ENCODE data around the gene EFNA4.

The EFNA4 gene

DNA sequence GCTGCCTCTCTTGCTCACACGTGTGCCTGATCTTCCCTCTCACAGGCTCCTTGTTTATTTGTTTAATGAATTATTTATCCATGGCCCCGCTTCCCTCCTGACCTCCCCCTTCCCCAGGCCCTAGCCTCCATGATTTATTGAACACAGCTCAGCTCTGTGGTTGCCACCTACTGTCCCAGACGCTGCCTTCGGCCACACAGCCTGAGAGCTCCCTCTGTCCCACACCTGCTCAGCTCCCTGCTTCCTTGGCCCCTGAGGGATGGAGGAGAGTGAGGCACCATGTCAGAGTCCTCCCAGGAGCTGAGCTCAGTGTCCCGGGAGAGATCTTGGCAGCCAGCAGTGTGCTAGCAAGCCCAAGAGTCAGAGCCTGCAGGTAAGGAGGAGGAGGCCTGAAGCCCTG is 12.0 kb downstream of the EFNA4 start:
- no peak for DNase-seq

DNA sequence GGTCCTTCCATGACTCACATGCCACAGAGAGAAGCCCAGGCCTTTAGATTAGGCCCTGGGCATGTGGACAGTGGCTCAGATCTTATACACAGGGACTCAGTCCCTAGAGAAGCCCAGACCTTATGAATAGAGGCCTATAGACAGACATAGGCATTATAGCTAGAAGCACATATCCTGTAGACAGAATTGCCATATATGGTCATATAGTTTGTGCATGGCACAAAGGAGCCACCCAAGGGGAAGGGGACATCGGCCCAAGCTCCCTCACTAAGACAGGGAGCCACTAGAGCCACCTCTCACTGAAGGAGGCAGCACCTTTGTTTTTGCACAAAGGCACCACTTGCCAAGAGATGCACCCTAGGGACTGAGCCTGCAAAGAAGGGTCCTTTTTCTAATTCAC is 12.8 kb downstream of the EFNA4 start:
- no peak for DNase-seq

DNA sequence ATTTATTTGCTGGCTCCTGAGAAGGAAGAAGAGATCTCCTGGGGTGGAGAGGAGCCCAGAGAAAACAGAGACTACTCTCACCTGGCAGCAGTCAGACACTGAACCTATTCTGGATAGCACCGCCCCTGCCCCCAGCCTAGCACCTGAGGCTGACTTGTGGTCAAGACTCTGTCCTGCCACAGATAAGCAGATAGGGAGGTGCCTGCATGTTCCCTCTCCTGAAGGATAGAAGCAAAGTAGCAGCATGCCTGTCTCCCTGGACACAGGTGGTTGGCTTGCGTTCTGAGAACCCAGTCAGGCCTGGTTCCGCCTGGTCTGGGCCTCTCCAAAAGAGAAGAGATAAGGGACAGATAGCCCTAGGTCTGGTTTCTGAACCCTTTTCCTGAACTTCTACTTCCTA is 13.8 kb downstream of the EFNA4 start:
- no peak for DNase-seq

DNA sequence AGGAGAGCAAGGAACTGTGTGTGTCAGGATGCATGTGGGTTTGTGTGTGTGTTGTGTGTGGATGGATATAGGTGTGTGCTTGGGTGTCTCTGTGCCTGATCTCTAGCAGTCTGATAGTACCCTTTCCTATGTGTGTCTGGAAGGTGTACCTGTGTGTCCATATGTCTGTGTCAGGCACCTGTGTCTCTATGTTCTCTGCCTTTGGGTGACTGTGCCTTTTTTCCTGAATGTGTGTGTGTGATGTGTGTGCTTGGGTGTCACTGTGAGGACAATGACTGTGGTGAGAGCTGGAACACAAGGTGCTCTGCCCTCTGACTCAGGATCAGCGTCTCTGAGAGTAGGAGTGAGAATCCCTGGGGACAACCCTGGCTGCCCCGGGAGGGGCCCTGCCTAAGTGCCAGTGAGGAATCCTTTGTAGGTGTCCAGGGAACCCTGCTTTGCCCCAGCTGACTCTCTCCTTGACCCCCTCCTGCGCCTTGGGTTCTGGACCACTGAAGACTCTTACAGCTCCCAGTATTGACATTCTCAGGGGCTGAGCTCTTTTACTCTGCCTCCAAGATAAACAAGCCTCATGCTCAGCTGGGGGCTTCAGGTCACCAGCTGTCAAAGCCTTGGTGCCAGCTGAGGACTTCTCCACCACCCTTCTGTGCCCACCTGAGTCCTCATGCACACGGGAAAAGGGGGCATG is 14.4 kb downstream of the EFNA4 start:
- DNase-seq, result no peak

DNA sequence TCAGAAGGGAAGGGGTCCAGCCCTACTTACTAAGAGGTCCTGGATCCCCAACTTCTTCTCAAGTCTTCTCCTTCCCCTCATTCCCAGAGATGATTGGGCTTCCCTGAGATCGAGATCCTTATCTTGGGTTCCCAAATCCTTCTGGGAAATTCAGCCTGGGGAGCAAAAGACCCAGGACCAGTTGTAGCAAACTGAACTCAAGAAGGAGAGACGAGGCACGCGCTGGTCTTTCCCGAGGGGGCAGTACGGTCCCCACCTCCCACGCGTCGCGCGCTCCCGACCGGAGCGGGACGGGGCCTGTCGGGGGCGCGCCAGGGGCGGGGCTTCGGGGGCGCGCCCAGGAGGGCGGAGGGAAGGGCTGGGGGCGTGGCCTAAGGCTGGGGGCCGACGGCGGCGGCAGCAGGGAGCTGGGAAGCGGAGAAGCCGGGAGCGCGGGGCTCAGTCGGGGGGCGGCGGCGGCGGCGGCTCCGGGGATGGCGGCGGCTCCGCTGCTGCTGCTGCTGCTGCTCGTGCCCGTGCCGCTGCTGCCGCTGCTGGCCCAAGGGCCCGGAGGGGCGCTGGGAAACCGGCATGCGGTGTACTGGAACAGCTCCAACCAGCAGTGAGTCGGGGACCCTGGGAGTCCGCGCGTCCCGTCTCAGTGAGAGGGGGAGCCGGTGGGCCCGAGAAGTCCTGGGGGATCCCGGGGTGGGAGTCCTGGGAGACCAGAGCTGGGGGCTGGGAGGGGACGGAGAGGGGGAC is 15.1 kb downstream of the EFNA4 start, which contains the start of gene EFNA3:
TSS of gene EFNA3 (plus strand) at position 369 of the 741 bp plus-strand sequence. CDS start at position 474, 105 bp downstream.
- peak; percentile 69 for DNase-seq

DNA sequence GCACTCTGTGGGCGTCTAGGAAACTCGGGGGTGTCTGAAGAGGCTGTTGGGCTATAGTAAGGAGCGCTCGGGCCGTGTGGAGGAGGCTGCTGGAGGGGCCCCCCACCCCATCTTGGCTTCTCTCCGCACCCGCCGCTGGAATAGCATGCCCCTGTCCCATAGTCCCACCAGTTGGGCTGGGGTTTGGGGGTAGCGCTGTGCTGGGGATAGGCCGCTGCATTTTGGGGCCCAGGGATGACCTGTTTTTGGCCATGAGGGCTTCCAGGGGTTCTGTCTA is 15.6 kb downstream of the EFNA4 start:
- DNase-seq, result no peak

DNA sequence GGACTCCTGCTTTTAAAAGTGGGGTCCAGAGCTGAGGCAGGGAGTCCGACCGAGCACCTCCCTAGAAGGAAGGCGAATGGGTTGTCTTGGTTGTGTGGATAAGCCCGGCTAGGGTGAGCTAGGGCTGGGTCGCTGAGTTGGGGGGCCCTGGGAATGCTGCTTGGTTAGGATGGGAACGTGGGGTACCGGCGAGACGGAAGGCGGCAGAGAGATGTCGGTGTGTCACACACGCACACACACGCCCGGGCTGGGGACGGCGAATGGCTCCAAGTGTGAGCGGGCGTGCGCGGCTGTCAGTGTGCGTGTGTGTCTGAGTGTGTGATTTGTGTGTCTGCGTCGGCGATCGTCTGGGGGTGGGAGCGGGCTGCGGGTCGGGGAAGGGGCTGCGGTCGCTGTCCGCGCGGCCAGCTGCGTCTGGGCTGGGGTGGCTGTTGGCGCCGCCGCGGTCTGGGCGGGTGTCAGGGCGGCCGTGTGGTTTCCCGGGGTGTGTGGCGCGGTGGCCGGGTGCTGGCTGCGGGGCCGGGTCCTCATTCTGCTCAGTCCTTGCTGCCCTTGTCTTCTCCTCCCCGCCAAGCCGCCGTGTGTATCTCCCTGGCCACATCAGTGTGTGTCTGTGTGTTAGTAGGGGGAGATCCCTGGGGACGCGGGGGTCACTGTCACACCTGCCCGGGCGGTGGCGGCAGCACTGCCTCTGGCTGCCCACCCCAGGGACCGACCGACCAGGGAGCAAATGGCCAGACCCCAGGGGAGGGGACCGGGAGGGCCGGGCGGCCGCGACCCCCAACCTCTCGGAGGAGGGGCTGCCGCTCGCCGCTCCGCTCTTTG is 16.2 kb downstream of the EFNA4 start:
- DNase-seq, result peak; percentile 37

DNA sequence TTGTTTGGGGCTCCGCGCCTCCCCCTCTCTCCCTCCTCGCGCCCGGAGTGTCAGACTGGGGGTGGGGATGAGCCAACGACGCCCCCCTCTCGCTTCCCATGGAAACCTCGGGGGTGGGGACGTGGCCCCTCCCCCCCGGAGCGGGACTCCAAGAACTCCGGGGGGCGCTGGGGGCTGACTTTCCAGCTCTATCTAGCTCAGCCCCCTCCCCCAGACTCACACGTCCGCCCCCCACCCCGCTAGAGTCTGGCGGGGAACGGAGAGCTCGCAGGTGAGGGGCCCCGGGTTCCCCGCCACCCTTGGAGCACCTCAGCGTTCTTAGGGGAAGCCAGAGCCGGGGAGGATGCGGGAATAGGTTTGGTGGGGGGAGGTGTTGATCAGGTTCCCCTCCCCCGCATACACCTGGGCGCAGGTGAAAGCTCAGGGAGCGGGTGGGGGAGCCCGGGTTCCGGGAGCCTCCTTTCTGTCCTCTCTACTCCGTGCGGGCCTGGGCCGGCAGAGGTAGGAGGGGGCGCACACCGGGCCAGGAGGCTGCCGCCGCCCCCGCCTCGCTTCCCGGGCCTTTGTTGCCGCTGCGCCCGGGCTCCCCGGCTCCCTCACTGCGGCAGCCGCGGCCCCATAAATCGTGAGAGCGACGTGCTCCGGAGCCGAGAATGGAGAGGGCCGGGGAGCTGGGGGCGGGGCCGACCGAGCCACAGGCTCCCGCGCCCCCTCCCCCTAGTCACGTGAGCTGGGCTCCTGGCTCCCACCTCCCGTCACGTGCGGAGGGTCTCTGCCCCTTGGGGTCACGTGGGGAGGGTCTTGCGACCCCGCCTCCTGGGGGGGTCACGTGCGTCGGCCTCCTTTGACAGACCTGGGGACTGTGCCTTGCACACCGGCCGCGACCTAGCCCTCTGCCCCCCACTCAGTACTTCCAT is 17.0 kb downstream of the EFNA4 start:
- no peak for DNase-seq

DNA sequence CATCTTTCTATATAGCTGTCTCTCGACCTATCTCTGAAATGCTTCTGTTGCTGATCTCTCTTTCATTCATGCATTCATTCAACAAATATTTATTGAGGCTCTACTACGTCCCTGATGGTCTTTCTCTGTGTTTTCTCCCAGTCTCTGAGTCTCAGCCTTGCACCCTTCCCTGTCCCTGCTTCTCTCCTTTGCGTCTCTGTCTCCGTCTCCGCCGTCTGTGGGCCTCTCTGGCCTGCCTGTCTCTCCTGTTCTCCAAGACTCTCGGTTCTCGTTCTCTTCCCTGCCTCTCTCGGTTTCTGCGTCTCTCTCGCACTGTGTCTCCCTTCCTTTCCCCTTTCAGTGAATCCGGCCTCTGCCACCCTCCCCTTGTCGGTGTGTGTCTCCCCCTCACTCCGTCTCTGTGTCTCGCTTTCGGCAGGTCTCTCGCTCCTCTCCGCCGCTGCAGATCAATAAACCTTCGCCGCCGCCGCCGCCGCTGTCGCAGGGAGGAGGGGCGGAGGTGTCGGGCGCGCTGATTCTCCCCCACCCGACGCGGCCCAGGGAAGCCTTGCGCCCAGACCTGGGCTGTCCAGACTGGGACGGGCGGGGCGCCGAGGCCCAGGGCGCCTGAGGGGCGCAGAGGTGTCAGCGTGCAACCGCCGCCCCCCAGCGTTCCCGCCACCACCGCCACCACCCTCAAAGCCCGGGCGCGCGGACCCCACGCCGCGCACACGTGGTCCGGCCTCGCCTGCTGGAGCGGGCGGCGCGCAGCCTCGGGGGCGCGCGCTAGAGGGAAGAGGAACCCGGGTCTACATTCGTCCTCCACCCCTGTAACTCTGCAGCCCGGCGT is 18.1 kb downstream of the EFNA4 start:
- DNase-seq, result no peak

DNA sequence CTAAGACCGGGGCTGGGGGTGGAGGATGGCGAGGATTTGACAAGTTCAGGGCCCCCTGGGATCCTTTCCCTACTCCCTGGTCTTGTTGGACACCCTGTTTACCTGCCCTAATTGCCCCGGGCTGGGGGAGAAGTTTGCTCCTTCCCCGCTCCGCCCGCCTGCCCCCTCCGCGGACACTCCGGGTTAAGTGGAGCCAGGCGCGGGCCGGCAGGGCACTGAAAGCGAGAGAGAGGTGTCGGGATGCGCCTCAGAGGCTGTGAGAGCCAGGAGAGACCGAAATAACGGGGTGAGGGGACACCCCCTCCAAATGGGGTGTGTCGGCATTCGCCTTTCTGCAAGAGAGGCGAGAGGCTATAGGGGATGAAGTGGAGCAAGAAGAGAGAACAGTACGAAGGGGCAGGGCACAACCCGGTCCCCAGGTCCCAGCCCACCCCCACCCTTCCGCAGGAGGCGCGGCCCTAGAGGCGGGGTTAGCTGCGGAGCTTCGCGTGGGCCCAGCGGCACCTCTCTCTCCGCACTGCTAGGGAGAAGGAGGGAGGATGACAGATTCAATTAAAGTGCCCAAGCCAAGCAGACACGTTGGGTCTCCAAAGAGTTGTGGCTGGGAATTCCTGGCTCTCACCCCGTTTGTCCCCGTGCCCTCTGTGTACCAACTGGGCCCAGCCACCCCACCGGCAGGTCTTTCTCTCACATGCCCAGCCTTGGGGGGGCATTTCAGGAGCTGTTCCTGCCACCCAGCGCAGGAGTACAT is 18.9 kb downstream of the EFNA4 start:
- DNase-seq, result no peak

DNA sequence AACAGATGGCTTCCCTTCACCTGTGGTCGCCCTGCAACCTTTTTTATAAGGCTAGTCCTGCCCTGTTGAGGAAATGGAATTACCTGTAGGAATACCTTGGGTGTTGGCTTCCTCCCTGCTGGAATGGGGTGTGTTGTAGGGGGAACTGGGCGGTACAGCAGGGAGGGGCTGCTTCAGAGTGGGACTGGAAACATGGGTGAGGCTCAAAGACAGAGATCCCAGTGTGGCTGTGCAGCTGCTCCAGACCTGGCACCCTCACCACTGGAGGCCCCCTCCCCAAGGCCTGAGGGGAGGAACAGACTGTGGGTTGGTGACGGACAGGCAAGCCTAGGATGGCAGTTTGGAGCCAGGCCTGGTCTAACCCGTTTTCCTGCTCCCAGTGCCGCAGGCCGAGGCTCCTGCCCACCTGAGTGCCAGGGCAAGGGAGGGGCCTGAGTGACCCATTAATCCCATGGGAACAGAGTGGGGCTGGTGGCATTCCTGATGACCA is 19.6 kb downstream of the EFNA4 start:
- DNase-seq, result no peak

DNA sequence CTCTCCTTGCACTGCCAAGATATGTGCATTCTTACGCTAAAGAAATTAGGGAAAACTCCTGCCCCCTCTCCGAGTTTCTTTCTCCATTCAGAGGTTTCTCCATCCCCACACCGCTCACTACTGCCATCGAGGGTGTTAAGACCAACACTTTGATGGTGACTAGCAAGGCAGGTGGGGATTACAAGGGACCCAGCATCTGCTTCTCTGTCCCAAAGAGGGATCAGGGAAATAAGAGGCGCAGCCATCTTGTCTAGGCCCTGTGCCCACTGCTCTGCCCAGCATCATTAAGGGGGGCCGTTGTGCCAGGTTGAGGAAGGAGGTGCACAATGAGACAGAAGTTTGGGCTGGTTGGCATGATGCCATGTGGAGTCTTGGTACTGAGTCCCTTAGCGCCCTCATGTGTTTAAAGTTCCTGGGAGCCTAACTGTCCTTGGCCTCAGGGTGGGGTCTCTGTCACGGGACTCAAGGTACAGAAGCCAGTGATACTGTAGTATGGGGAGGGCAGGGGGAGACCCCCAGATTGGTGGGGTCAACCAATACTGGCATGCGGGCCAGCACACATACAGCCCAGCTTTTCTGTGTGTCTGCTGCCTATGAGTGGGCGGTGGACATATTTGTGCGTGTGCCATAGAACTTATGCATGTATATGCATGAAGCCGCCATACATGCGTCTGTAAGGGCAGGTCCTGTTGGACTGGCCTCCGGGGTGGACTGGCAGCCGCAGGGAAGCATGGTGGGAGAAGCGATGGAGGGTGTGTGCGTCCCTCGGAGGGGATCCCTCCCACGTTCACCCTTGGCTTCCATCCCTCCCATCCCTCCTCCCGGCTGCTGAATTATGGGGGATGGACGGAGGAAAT is 20.6 kb downstream of the EFNA4 start:
- DNase-seq, result no peak

DNA sequence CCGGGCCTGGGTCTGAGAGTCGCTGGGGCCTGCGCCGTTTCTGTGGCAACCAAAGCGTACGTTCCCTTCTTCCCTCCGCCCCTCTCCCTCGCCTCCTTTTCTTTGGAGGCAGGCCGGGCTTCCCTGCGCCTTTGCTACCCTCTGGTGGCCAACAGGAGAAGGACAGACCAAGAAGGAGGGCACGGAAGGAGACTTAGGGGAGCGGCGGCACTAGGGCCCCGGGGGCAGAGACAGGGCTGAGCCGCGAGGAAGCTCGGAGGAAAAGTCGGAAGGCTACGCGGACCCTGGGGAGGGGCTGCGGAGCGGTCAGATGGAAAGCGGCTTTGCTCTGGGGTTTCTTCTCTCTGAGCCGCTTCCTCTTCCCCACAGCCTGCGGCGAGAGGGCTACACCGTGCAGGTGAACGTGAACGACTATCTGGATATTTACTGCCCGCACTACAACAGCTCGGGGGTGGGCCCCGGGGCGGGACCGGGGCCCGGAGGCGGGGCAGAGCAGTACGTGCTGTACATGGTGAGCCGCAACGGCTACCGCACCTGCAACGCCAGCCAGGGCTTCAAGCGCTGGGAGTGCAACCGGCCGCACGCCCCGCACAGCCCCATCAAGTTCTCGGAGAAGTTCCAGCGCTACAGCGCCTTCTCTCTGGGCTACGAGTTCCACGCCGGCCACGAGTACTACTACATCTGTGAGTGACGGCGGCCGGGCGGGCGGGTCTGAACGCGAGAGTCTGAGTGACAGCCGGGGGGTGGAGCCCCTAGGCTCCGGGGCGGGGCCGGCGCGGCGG is 21.4 kb downstream of the EFNA4 start:
- DNase-seq, result peak; percentile 92

DNA sequence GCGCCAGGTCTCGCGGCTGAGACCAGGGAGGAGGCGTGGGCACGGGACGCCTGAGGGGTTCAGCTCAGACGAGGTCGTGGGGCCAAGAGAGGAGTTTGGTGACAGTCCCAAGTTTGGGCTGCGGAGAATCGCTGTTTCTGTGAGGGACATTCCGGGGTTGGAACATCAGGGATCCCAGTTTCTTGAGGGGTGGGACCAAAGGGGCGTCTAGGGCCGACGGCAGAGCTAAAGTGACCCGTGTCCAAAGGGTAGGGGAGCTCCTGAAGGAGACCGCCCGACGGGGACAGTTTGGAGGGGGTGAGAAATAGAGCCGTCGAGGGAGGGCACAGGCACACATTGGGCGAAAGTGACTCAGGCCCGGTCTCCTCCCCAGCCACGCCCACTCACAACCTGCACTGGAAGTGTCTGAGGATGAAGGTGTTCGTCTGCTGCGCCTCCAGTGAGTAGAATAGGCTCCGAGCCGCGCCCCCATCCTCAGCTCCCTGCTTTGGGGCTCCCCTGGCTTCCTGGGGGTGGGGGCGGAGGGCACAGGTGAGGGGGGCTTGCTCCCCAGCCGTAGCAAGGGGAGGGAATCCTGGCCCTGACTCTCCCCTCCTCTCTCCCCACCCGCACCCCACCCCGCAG is 22.1 kb downstream of the EFNA4 start:
- peak; percentile 69 for DNase-seq

DNA sequence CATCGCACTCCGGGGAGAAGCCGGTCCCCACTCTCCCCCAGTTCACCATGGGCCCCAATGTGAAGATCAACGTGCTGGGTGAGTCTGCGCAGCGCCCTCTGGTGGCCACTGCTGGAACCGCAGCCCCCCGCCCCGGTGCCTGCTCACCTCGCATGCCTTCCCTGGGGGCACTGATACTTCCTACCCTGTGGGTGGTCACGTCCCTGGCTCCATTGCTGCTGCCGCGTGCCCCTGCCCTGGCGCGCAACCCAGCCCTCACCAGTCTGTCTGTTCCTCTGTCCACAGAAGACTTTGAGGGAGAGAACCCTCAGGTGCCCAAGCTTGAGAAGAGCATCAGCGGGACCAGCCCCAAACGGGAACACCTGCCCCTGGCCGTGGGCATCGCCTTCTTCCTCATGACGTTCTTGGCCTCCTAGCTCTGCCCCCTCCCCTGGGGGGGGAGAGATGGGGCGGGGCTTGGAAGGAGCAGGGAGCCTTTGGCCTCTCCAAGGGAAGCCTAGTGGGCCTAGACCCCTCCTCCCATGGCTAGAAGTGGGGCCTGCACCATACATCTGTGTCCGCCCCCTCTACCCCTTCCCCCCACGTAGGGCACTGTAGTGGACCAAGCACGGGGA is 22.7 kb downstream of the EFNA4 start:
- peak; percentile 86 for DNase-seq

DNA sequence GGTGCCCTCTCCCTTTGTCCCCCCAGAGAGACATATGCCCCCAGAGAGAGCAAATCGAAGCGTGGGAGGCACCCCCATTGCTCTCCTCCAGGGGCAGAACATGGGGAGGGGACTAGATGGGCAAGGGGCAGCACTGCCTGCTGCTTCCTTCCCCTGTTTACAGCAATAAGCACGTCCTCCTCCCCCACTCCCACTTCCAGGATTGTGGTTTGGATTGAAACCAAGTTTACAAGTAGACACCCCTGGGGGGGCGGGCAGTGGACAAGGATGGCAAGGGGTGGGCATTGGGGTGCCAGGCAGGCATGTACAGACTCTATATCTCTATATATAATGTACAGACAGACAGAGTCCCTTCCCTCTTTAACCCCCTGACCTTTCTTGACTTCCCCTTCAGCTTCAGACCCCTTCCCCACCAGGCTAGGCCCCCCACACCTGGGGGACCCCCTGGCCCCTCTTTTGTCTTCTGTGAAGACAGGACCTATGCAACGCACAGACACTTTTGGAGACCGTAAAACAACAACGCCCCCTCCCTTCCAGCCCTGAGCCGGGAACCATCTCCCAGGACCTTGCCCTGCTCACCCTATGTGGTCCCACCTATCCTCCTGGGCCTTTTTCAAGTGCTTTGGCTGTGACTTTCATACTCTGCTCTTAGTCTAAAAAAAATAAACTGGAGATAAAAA is 23.5 kb downstream of the EFNA4 start:
- DNase-seq, result no peak
